ENCODE data around the gene GPR107. TPM values are rescaled to one million over a fixed set of nuclear protein-coding genes. Genes with fewer than 3 reads are reported as not detected.

The GPR107 gene
- total RNA-seq, 4 donors from 2014 or later, result 20.7 to 27.7 (median 25.6) TPM

- TF ChIP-seq CTCF (IDR thresholded peaks at IDR 0.05; ENCODE audit: low read depth), result no peak
Measured at GRCh38 chr9:130120832-130121231, 67.1 kb downstream of the GPR107 start.

- no peak for TF ChIP-seq CTCF (IDR thresholded peaks at IDR 0.05; ENCODE audit: low read depth)
Measured at GRCh38 chr9:130122456-130122855, 68.8 kb downstream of the GPR107 start.

GRCh38 chr9:130124085-130124860 lies 70.6 kb downstream of the GPR107 start:
- no peak for TF ChIP-seq CTCF (IDR thresholded peaks at IDR 0.05; ENCODE audit: low read depth)

- no peak for TF ChIP-seq CTCF (IDR thresholded peaks at IDR 0.05; ENCODE audit: low read depth)
Measured at GRCh38 chr9:130126721-130127433, 73.2 kb downstream of the GPR107 start.

GRCh38 chr9:130128251-130128650 lies 74.5 kb downstream of the GPR107 start:
- TF ChIP-seq CTCF (IDR thresholded peaks at IDR 0.05; ENCODE audit: low read depth), result no peak

- TF ChIP-seq CTCF (IDR thresholded peaks at IDR 0.05; ENCODE audit: low read depth), result no peak
Measured at GRCh38 chr9:130128733-130129431, 75.2 kb downstream of the GPR107 start.

All from subcutaneous adipose tissue (tissue), 4 donors.